Measurements from ENCODE around the gene PLCG1. TPM values are rescaled to one million over a fixed set of nuclear protein-coding genes. Genes with fewer than 3 reads are reported as not detected.

The PLCG1 gene
- total RNA-seq, 6 experiments from 2014 or later = 9.5 to 22.6 (median 16.6) TPM

DNA sequence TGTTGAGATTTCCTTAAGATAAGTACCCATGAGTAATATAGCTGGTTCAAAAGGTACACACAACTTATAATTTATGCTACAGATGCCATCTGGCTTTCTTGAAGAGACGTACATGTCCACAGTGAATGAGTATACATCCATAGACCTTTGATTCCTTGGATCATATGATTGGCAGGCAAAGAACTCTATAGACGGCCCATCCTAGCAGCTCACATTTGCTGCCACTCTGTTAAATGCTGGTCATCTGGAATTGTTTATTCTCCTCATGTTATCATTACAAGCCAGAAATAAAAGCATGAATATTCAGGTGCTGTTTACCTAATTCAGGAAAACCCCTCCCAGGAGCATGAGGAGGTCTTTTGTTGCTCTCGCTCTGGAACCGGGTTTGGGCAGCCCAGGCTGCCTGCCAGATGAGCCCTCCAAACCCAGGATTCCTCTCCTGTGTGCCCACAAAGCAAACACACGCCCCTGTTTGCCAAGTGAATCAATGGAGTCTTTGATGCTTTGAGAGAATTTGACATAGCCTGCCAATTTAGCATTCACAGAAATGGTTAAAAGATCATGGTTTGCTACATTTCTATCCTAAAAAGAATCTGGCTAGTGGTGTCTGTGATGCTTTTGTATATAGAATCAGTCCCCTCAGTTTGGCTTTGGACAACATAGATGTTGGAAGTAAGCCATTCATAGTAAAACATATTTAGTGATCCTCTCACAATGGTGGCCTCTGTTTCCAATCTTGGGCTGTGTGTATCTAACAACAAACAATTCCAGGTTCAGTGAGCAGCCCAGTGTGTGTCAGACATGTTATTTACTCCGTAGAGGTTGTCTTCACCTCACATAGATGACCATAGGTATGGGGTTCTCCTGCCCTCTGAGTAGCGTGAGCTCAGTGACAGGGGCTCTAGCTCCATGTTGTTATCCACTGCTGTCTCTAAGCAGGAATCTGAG, 17.5 kb upstream of the PLCG1 start:
- peak in 3 of 4 donors; percentile 12 to 62 (median 58) for ATAC-seq
- WGBS (ENCODE audit: insufficient coverage, low coverage, low lambda C conversion rate, missing lambda C conversion rate) = 65% methylated on average over 7 of the region's 7 CpGs
- no peak overlapping the region for H3K4me3 ChIP-seq
- H3K36me3 ChIP-seq = peaks cover 3 to 79% (median 49%) of the 10 kb centered on the region in 4 donors
- H3K27me3 ChIP-seq = no peaks in the 10 kb centered on the region
- no peak overlapping the region for H3K27ac ChIP-seq
- H3K9me3 ChIP-seq = no peaks in the 10 kb centered on the region
- no peak for DNase-seq
- intact Hi-C loops (cut with DNase I) = no loop called here
- H3K4me1 ChIP-seq = peaks cover 0 to 6% (median 0%) of the 10 kb centered on the region in 4 donors
- TF ChIP-seq, protein P1, sequence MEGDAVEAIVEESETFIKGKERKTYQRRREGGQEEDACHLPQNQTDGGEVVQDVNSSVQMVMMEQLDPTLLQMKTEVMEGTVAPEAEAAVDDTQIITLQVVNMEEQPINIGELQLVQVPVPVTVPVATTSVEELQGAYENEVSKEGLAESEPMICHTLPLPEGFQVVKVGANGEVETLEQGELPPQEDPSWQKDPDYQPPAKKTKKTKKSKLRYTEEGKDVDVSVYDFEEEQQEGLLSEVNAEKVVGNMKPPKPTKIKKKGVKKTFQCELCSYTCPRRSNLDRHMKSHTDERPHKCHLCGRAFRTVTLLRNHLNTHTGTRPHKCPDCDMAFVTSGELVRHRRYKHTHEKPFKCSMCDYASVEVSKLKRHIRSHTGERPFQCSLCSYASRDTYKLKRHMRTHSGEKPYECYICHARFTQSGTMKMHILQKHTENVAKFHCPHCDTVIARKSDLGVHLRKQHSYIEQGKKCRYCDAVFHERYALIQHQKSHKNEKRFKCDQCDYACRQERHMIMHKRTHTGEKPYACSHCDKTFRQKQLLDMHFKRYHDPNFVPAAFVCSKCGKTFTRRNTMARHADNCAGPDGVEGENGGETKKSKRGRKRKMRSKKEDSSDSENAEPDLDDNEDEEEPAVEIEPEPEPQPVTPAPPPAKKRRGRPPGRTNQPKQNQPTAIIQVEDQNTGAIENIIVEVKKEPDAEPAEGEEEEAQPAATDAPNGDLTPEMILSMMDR (IDR thresholded peaks at IDR 0.05) = no peak
- no peak for TF ChIP-seq POLR2A (IDR thresholded peaks at IDR 0.05)

- no peak for TF ChIP-seq POLR2A (IDR thresholded peaks at IDR 0.05)
- TF ChIP-seq, protein P1 (IDR thresholded peaks at IDR 0.05) = no peak
- DNase-seq (no peak), ATAC-seq (no peak)
- Histone ChIP-seq H3K27me3 (no peaks in the 10 kb centered on the region), H3K36me3 (peaks cover 3 to 64% (median 36%) of the 10 kb centered on the region in 4 donors), H3K4me1 (peaks cover 0 to 17% (median 0%) of the 10 kb centered on the region in 4 donors), H3K4me3 (no peak overlapping the region), H3K27ac (no peak overlapping the region), H3K9me3 (no peaks in the 10 kb centered on the region)
- intact Hi-C loops (cut with DNase I) = no loop called here
- 91% methylated on average over 3 of the region's 3 CpGs for WGBS (ENCODE audit: insufficient coverage, low coverage, low lambda C conversion rate, missing lambda C conversion rate)
Observed at GRCh38 chr20:41121399-41121798, 15.9 kb upstream of the PLCG1 start.

GRCh38 chr20:41123631-41124030, 13.7 kb upstream of the PLCG1 start:
- DNase-seq (no peak), ATAC-seq (no peak)
- Histone ChIP-seq H3K4me1 (peaks cover 0 to 17% (median 0%) of the 10 kb centered on the region in 4 donors), H3K36me3 (peaks cover 0 to 44% (median 23%) of the 10 kb centered on the region in 4 donors), H3K4me3 (no peak overlapping the region), H3K27me3 (no peaks in the 10 kb centered on the region), H3K27ac (no peak overlapping the region), H3K9me3 (no peaks in the 10 kb centered on the region)
- WGBS (ENCODE audit: insufficient coverage, low coverage, low lambda C conversion rate, missing lambda C conversion rate) = 85% methylated on average over 6 of the region's 6 CpGs
- no peak for TF ChIP-seq POLR2A (IDR thresholded peaks at IDR 0.05)
- TF ChIP-seq, protein P1 (IDR thresholded peaks at IDR 0.05) = no peak
- intact Hi-C loops (cut with DNase I) = no loop called here

DNA sequence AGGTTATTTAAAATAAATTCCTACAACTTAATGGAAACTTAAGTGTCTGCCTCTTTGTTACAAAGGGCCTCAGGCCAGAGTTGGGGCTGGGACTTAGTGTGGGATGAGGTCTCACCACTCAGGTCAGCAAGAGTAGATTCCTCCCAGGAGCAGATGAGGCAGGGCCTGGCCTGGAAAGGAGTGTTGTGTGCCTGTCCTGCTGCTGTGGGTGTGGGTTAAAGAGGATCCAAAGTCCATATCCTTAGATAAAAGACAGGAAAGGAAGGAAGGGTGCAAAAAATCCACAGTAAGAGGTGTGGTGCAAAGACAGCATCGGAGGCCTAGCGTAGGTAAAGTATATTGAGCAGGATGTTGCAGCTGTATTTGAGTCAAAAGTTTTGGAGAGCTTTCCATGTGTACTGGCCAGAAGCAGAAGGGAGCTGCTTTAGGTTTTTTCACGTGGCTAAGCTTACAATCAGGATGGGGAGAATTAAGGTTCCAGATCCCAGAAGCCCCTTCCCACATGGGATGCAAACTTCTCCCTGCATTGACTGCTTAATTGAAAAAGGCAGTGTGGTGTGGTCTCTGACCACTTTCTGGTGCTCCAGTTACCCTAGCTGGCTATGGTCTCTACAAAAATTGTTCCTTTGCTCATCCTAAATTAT, 12.8 kb upstream of the PLCG1 start:
- ATAC-seq (peak in 2 of 4 donors; percentile 16 to 40), DNase-seq (no peak)
- TF ChIP-seq, protein P1 (IDR thresholded peaks at IDR 0.05) = no peak
- no peak for TF ChIP-seq POLR2A (IDR thresholded peaks at IDR 0.05)
- Histone ChIP-seq H3K4me3 (no peak overlapping the region), H3K27ac (no peak overlapping the region), H3K4me1 (peaks cover 0 to 15% (median 0%) of the 10 kb centered on the region in 4 donors), H3K36me3 (peaks cover 0 to 42% (median 21%) of the 10 kb centered on the region in 4 donors), H3K27me3 (no peaks in the 10 kb centered on the region), H3K9me3 (no peaks in the 10 kb centered on the region)
- intact Hi-C loops (cut with DNase I) = no loop called here
- WGBS (ENCODE audit: insufficient coverage, low coverage, low lambda C conversion rate, missing lambda C conversion rate) = 71% methylated on average over 3 of the region's 3 CpGs
